ENCODE data around the gene AASDH.
"Not testable (repeated sequence)": the region's sequence is repeated elsewhere in the genome, so short reads cannot be mapped to it uniquely, and the experiment has no call there.

Gene AASDH

DNA sequence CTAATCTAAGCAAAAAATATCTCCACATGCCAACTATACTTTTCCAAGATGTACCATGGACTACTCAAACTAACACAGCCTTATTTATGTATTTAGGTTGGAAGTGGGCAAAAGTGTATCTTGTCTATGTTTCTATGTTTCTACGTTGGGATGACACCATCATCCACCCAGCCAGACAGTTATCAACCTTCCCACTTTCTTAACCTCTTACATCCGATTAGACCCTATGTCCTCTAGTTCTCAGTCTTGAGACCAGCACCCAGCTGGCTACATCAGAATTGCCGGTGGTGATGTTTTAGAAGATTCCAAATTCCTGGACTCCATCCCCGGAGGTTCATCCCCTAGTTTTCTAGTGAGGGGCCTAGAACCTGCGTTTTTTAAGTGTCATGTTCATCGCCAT lies 1.0 kb upstream of the AASDH start:
- peak overlapping the region; percentile 100 for H3K4me3 ChIP-seq (ENCODE audit: low read length)
- H3K27me3 ChIP-seq (ENCODE audit: insufficient read depth, low read length), result no peaks in the 10 kb centered on the region
- no peak overlapping the region for H3K27ac ChIP-seq (ENCODE audit: low read length)
- peaks cover 4% of the 10 kb centered on the region; the same call in 1 of the 2 replicates for H3K4me1 ChIP-seq (ENCODE audit: insufficient read depth, low read length)
- H3K9ac ChIP-seq (ENCODE audit: low read depth, low read length), result peak overlapping the region; percentile 92; the same call in 1 of the 2 replicates
- H3K9me3 ChIP-seq (ENCODE audit: insufficient read depth, low read depth, low read length), result no peaks in the 10 kb centered on the region
- peaks cover 13% of the 10 kb centered on the region for H3K36me3 ChIP-seq (ENCODE audit: insufficient read depth, low read depth, low read length)

DNA sequence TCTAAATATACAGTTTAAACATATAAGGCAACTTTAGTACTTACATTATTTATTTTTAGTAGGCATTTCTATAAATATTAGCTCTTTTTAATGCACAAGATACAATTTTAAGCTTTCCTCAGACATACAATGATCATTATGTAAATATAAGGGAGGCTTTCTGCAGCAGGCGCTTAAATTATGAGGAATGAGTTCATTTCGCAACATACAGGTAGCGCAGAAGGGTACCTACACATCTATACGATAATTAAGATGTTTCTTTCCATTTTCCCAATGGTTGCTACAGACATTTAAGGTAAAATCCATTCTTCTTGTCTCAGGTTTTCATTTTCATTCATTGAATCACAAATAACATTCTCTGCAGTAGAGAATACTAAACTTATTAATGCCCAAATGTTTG lies 1.2 kb downstream of the AASDH start:
- no peak overlapping the region for H3K27ac ChIP-seq (ENCODE audit: low read length)

DNA sequence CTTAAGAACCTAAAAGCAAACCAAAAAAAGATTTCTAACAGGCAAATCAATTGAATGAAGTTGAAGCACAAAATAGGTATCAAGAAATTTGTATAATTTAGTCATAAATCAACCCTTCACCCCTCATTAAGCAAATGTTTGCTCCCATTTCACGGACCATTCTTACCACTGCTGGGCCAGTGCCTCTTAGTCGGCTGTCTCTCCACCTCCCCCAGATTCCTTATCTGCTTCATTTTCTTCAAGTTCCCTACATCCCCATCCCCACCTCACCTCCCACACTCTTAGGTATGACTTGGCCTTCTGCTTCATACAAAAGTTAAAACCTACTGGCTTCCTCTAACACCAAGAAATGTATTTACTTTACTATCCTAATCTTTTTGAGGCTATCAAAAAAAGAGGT lies 11.8 kb downstream of the AASDH start:
- no peaks in the 10 kb centered on the region for H3K4me1 ChIP-seq (ENCODE audit: insufficient read depth, low read length)
- H3K36me3 ChIP-seq (ENCODE audit: insufficient read depth, low read depth, low read length), result peaks cover 24% of the 10 kb centered on the region
- no peak overlapping the region for H3K4me3 ChIP-seq (ENCODE audit: low read length)
- H3K27me3 ChIP-seq (ENCODE audit: insufficient read depth, low read length), result no peaks in the 10 kb centered on the region
- no peaks in the 10 kb centered on the region for H3K9me3 ChIP-seq (ENCODE audit: insufficient read depth, low read depth, low read length)
- H3K27ac ChIP-seq (ENCODE audit: low read length), result no peak overlapping the region
- H3K9ac ChIP-seq (ENCODE audit: low read depth, low read length), result no peak overlapping the region

More for the DNA sequence above, 1.2 kb downstream of the AASDH start:
- Histone ChIP-seq H3K4me1 (ENCODE audit: insufficient read depth, low read length) (peaks cover 4% of the 10 kb centered on the region; the same call in 1 of the 2 replicates), H3K36me3 (ENCODE audit: insufficient read depth, low read depth, low read length) (peaks cover 6% of the 10 kb centered on the region; the same call in 1 of the 2 replicates), H3K9me3 (ENCODE audit: insufficient read depth, low read depth, low read length) (no peaks in the 10 kb centered on the region), H3K4me3 (ENCODE audit: low read length) (peak overlapping the region; percentile 65), H3K27me3 (ENCODE audit: insufficient read depth, low read length) (no peaks in the 10 kb centered on the region), H3K9ac (ENCODE audit: low read depth, low read length) (peak overlapping the region; percentile 48; the same call in 1 of the 2 replicates)

DNA sequence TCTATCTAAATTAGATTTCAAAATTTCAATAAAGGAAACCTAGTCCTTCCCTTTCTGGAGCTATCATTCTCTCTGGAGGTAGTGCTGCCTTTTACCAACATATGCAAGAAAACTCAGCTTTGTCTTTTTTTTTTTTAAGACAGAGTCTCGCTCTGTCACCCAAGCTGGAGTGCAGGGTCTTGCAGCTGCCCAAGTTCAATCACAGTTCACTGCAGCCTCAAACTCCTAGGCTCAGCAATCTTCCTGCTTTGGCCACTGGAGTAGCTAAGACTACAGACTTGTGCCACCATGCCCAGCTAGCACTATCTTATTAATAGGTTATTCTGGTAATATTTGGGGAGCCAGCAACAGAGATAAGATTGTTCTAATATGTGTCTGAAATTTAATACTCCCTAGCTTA lies 12.3 kb downstream of the AASDH start:
- Histone ChIP-seq H3K36me3 (ENCODE audit: insufficient read depth, low read depth, low read length) (peaks cover 25% of the 10 kb centered on the region), H3K27me3 (ENCODE audit: insufficient read depth, low read length) (no peaks in the 10 kb centered on the region), H3K4me1 (ENCODE audit: insufficient read depth, low read length) (no peaks in the 10 kb centered on the region), H3K4me3 (ENCODE audit: low read length) (no peak overlapping the region), H3K27ac (ENCODE audit: low read length) (no peak overlapping the region), H3K9me3 (ENCODE audit: insufficient read depth, low read depth, low read length) (no peaks in the 10 kb centered on the region), H3K9ac (ENCODE audit: low read depth, low read length) (no peak overlapping the region)

DNA sequence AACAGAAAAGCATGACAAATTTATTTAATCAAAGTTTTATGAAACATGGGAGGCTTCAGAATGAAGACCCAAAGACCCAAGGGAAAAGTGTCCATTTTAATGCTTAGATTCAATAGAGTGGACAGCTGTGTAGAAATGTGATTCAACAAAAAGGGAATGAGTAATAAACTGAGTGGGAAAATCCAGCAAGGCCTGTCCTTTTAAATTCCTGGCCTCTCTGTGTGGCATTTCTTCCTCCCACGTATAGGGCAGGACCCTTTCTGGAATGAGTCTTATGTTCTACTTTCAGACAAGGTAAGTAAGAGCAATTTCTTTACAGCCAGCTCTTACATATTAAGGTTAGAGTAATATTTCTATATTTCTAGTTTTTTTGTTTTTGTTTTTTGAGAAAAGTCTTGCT lies 14.5 kb downstream of the AASDH start:
- H3K36me3 ChIP-seq (ENCODE audit: insufficient read depth, low read depth, low read length), result peaks cover 26% of the 10 kb centered on the region
- no peak overlapping the region for H3K4me3 ChIP-seq (ENCODE audit: low read length)
- no peaks in the 10 kb centered on the region for H3K9me3 ChIP-seq (ENCODE audit: insufficient read depth, low read depth, low read length)
- no peak overlapping the region for H3K9ac ChIP-seq (ENCODE audit: low read depth, low read length)
- no peaks in the 10 kb centered on the region for H3K4me1 ChIP-seq (ENCODE audit: insufficient read depth, low read length)
- H3K27me3 ChIP-seq (ENCODE audit: insufficient read depth, low read length), result no peaks in the 10 kb centered on the region
- H3K27ac ChIP-seq (ENCODE audit: low read length), result no peak overlapping the region

DNA sequence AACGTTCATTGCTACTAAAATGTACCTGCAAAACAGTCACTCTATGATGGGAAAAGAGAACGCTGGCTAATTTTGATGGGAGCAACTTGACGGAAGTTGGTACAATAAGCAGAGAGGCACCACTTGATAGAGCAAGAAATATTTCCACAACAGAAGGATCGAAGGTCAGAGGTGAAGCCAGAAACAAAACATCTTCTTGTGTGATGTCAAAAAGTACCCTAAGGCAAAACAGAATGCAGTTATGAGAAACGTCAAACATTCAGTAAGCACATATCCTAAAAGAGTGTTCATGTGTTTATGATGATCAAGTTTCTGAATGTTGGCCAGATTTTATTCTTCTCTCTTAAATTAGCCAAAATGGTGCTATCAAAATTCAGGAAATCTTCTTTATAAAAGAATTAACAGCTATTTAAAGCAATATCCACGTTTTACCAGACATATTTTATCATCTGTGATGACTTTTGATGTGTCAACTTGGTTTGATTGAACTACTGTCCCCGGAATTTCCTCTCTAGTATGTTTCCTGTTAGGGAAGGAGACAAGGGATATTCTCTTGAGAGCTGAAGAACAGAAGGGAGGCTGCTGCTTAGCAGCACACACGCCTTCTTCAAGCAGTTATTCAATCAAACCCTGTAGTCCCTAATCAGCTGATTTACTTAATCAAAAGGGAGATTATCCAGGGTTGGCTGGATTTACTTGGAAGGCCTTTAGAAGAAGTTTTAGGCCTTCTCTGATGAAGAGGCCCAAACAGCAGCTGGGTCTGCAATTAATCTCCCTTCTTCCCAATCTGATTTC lies 15.7 kb downstream of the AASDH start:
- Histone ChIP-seq H3K4me1 (ENCODE audit: insufficient read depth, low read length) (no peaks in the 10 kb centered on the region), H3K27ac (ENCODE audit: low read length) (no peak overlapping the region), H3K9me3 (ENCODE audit: insufficient read depth, low read depth, low read length) (no peaks in the 10 kb centered on the region), H3K27me3 (ENCODE audit: insufficient read depth, low read length) (no peaks in the 10 kb centered on the region), H3K36me3 (ENCODE audit: insufficient read depth, low read depth, low read length) (peaks cover 26% of the 10 kb centered on the region), H3K9ac (ENCODE audit: low read depth, low read length) (no peak overlapping the region), H3K4me3 (ENCODE audit: low read length) (no peak overlapping the region)

DNA sequence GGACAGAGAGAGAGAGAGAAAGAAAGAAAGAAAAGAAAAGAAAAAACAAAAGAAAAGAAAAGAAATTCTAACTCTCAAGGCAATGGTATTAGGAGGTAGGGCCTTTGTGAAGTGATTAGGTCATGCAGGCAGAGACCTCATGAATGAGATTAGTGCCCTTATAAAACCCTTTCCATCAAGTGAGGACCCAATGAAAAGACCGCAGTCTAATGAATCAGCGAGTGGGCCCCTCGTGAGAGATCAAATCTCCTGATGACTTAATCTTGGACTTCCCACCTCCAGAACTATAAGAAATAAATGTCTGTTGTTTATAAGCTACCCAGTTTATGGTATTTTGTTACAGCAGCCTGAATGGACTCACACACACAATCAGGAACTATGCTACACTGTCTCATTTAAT lies 16.9 kb downstream of the AASDH start:
- no peak overlapping the region for H3K9ac ChIP-seq (ENCODE audit: low read depth, low read length)
- H3K4me1 ChIP-seq (ENCODE audit: insufficient read depth, low read length), result no peaks in the 10 kb centered on the region
- no peak overlapping the region for H3K4me3 ChIP-seq (ENCODE audit: low read length)
- peaks cover 21% of the 10 kb centered on the region for H3K36me3 ChIP-seq (ENCODE audit: insufficient read depth, low read depth, low read length)
- H3K27ac ChIP-seq (ENCODE audit: low read length), result no peak overlapping the region
- H3K27me3 ChIP-seq (ENCODE audit: insufficient read depth, low read length), result no peaks in the 10 kb centered on the region
- no peaks in the 10 kb centered on the region for H3K9me3 ChIP-seq (ENCODE audit: insufficient read depth, low read depth, low read length)

DNA sequence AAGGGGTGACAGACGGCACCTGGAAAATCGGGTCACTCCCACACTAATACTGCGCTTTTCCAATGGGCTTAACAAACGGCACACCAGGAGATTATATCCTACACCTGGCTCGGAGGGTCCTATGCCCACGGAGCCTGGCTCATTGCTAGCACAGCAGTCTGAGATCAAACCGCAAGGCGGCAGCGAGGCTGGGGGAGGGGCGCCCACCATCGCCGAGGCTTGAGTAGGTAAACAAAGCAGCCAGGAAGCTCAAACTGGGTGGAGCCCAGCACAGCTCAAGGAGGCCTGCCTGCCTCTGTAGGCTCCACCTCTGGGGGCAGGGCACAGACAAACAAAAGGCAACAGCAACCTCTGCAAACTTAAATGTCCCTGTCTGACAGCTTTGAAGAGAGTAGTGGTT lies 24.3 kb downstream of the AASDH start:
- H3K27ac ChIP-seq (ENCODE audit: low read length); H3K27me3 ChIP-seq (ENCODE audit: insufficient read depth, low read length); H3K4me3 ChIP-seq (ENCODE audit: low read length); H3K9ac ChIP-seq (ENCODE audit: low read depth, low read length); H3K4me1 ChIP-seq (ENCODE audit: insufficient read depth, low read length): not testable (repeated sequence)
- Histone ChIP-seq H3K9me3 (ENCODE audit: insufficient read depth, low read depth, low read length) (peaks cover 26% of the 10 kb centered on the region), H3K36me3 (ENCODE audit: insufficient read depth, low read depth, low read length) (peaks cover 23% of the 10 kb centered on the region)

DNA sequence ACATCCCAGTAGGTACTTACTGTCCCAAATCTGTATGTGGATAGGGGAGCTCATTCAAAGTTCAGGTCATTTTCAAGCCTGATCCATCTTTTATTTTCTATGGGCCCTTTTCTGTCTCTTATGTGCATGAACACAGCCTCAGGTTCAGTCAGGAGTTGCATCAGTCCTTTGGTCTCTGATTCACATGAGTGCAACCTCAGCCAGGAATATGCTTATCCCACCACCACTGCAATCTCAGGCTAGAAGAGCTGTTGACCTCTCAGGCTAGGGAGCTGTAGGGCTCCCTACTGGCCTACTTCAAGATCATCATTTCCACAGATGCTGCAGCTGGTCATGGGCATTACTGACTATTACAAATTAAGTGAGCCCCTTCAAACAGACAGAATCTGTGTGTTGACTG lies 27.2 kb downstream of the AASDH start:
- peaks cover 25% of the 10 kb centered on the region for H3K36me3 ChIP-seq (ENCODE audit: insufficient read depth, low read depth, low read length)
- H3K4me3 ChIP-seq (ENCODE audit: low read length), result no peak overlapping the region
- no peak overlapping the region for H3K9ac ChIP-seq (ENCODE audit: low read depth, low read length)
- no peak overlapping the region for H3K27ac ChIP-seq (ENCODE audit: low read length)
- H3K4me1 ChIP-seq (ENCODE audit: insufficient read depth, low read length), result no peaks in the 10 kb centered on the region
- no peaks in the 10 kb centered on the region for H3K27me3 ChIP-seq (ENCODE audit: insufficient read depth, low read length)
- H3K9me3 ChIP-seq (ENCODE audit: insufficient read depth, low read depth, low read length), result peaks cover 26% of the 10 kb centered on the region

DNA sequence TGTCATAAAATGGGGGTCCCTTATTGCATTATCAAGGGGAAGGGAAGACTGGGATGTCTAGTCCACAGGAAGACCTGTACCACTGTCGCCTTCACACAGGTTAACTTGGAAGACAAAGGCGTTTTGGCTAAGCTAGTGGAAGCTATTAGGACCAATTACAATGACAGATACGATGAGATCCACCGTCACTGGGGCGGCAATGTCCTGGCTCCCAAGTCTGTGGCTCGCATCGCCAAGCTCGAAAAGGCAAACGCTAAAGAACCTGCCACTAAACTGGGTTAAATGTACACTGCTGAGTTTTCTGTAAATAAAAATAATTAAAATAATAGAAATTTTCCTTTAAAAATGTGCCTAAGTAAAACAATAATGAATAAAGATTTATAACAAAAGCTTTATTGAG lies 30.6 kb downstream of the AASDH start:
- H3K9me3 ChIP-seq (ENCODE audit: insufficient read depth, low read depth, low read length), result peaks cover 9% of the 10 kb centered on the region; the same call in 1 of the 2 replicates
- no peaks in the 10 kb centered on the region for H3K4me1 ChIP-seq (ENCODE audit: insufficient read depth, low read length)
- no peak overlapping the region for H3K4me3 ChIP-seq (ENCODE audit: low read length)
- H3K27ac ChIP-seq (ENCODE audit: low read length), result no peak overlapping the region
- no peak overlapping the region for H3K9ac ChIP-seq (ENCODE audit: low read depth, low read length)
- peaks cover 32% of the 10 kb centered on the region for H3K36me3 ChIP-seq (ENCODE audit: insufficient read depth, low read depth, low read length)
- H3K27me3 ChIP-seq (ENCODE audit: insufficient read depth, low read length), result no peaks in the 10 kb centered on the region

DNA sequence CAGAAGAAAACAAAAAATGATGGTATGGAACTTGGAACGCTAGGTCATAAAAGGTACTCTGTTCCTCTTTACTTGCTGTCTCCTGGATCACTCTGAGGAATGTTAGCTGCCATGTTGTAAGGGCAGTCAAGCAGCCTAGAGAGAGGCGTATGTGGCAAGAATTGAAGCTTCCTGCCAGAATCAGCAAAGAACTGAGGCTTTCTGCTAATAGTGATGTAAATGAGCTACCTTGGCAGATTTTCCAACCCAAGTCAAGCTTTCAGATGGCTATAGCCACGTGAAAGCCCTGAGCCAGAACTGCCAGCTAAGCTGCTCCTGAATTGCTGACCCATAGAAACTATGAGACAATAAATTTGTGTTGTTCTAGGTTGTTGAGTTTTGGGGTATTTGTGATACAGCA lies 38.7 kb downstream of the AASDH start:
- H3K36me3 ChIP-seq (ENCODE audit: insufficient read depth, low read depth, low read length), result peaks cover 17% of the 10 kb centered on the region
- H3K9me3 ChIP-seq (ENCODE audit: insufficient read depth, low read depth, low read length), result no peaks in the 10 kb centered on the region
- no peaks in the 10 kb centered on the region for H3K27me3 ChIP-seq (ENCODE audit: insufficient read depth, low read length)
- H3K4me3 ChIP-seq (ENCODE audit: low read length), result no peak overlapping the region
- H3K27ac ChIP-seq (ENCODE audit: low read length), result no peak overlapping the region
- H3K9ac ChIP-seq (ENCODE audit: low read depth, low read length), result no peak overlapping the region
- H3K4me1 ChIP-seq (ENCODE audit: insufficient read depth, low read length), result no peaks in the 10 kb centered on the region

DNA sequence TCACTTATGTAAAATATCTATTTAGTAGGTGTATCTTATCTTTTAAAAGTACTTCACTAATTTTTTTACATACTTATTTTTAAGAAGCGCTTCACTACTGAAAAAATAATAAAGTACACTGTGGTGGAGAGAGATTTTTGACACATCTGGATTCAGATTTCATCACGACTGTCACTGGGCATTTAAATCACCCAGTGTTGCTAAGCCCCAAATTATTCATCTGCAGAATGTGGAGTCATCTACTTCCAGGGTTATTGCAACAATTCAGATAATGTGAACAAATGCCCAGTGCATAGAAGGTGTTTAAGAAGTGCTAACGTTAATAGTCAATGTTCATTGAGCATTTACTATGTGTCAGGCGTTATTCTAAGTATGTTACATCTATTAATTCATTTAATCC lies 41.8 kb downstream of the AASDH start:
- H3K4me1 ChIP-seq (ENCODE audit: insufficient read depth, low read length), result no peaks in the 10 kb centered on the region
- H3K27me3 ChIP-seq (ENCODE audit: insufficient read depth, low read length), result no peaks in the 10 kb centered on the region
- H3K9ac ChIP-seq (ENCODE audit: low read depth, low read length), result no peak overlapping the region
- no peaks in the 10 kb centered on the region for H3K9me3 ChIP-seq (ENCODE audit: insufficient read depth, low read depth, low read length)
- no peak overlapping the region for H3K4me3 ChIP-seq (ENCODE audit: low read length)
- peaks cover 11% of the 10 kb centered on the region for H3K36me3 ChIP-seq (ENCODE audit: insufficient read depth, low read depth, low read length)
- no peak overlapping the region for H3K27ac ChIP-seq (ENCODE audit: low read length)
